Measurements from ENCODE around the gene DOCK9. TPM values are rescaled to one million over a fixed set of nuclear protein-coding genes. Genes with fewer than 3 reads are reported as not detected.
A peak's percentile ranks its signal among the peaks of the same experiment; 100 is the strongest.

The DOCK9 gene
- total RNA-seq, 4 donors from 2014 or later, result 79.1 to 197 (median 107) TPM

DNA sequence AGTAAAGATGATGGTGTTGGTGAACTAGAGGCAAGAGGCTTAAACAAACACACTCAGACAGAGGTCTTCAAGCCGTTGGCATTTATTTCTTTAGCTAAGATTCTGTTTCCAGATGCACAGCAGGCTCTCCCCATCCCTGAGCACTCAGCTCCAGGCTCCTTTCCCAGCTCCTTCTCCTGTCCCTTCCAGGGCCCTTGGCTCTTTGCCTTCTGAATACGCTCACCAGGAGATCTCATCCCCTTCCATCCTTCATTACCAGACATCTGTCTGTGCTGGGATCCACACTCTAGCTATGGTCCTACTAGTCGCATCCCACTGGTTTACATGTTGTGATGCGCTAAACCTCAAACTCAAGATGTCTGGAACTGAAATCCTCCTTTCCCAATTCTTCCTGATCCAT lies 25.3 kb upstream of the DOCK9 start:
- TF ChIP-seq, protein P1, sequence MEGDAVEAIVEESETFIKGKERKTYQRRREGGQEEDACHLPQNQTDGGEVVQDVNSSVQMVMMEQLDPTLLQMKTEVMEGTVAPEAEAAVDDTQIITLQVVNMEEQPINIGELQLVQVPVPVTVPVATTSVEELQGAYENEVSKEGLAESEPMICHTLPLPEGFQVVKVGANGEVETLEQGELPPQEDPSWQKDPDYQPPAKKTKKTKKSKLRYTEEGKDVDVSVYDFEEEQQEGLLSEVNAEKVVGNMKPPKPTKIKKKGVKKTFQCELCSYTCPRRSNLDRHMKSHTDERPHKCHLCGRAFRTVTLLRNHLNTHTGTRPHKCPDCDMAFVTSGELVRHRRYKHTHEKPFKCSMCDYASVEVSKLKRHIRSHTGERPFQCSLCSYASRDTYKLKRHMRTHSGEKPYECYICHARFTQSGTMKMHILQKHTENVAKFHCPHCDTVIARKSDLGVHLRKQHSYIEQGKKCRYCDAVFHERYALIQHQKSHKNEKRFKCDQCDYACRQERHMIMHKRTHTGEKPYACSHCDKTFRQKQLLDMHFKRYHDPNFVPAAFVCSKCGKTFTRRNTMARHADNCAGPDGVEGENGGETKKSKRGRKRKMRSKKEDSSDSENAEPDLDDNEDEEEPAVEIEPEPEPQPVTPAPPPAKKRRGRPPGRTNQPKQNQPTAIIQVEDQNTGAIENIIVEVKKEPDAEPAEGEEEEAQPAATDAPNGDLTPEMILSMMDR (IDR thresholded peaks at IDR 0.05), result no peak
- no peak for TF ChIP-seq POLR2A (IDR thresholded peaks at IDR 0.05)
- no peak overlapping the region for H3K4me3 ChIP-seq
- no peaks in the 10 kb centered on the region for H3K27me3 ChIP-seq
- H3K4me1 ChIP-seq, result peaks cover 0 to 6% of the 10 kb centered on the region in 2 donors
- no peaks in the 10 kb centered on the region for H3K36me3 ChIP-seq
- H3K9me3 ChIP-seq, result no peaks in the 10 kb centered on the region
- H3K27ac ChIP-seq, result no peak overlapping the region
- no peak for DNase-seq
- intact Hi-C loops (cut with DNase I; ENCODE audit: low total_unique reads), result no loop called here

DNA sequence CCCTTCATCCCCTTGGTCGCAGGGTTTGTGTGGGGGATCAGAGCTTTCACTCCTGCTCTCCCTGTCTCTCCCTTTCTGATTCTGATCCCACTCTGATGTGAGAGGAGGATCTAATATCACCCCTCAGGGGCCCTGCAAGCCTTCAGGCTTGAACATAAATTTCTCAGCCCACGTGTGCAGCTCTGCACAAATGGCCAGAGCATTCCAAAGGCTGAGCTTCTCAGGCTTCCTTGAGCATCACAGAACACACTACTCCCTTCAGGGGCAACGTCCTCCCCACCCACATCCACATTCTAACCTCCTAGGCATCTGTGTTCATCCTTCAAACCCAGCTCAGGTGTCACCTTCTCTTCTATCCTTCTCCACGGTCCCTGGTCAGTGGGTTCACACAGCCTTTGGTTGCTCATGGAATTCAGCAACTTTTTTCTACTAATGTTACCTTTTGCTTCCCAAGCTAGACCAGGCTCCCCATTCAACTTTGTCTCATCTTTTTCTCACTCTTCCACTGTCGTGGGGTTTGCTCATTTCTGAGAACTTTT lies 24.4 kb upstream of the DOCK9 start:
- H3K4me1 ChIP-seq, result peaks cover 0 to 6% of the 10 kb centered on the region in 2 donors
- intact Hi-C loops (cut with DNase I; ENCODE audit: low total_unique reads), result no loop called here
- no peak for DNase-seq
- TF ChIP-seq POLR2A (IDR thresholded peaks at IDR 0.05), result no peak
- TF ChIP-seq, protein P1 (IDR thresholded peaks at IDR 0.05), result no peak
- no peak overlapping the region for H3K4me3 ChIP-seq
- H3K27me3 ChIP-seq, result no peaks in the 10 kb centered on the region
- no peaks in the 10 kb centered on the region for H3K9me3 ChIP-seq
- no peaks in the 10 kb centered on the region for H3K36me3 ChIP-seq
- no peak overlapping the region for H3K27ac ChIP-seq

DNA sequence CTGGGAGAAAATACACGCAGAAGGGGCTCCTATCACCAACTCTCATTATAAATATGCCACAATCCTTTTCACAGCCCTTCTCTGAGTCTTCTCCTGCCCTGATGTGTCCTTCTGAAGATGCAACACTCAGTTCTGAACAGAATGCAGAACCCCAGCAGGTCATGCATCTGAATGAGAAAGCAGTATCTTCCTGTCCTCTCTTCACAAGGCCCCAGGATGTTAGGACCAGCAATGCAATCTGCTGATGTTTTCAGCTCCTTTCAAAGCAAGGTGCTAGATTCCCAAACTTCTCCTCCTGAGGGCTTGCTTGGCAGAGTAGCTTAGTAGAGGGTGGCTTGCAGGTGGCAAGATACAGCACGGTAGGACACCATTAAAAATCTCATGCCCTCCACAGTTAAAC lies 22.3 kb upstream of the DOCK9 start:
- TF ChIP-seq POLR2A (IDR thresholded peaks at IDR 0.05), result no peak
- TF ChIP-seq, protein P1 (IDR thresholded peaks at IDR 0.05), result no peak
- Histone ChIP-seq H3K36me3 (no peaks in the 10 kb centered on the region), H3K27me3 (no peaks in the 10 kb centered on the region), H3K4me1 (peaks cover 0 to 6% of the 10 kb centered on the region in 2 donors), H3K27ac (peak overlapping the region in 1 of 2 donors; percentile 53), H3K9me3 (no peaks in the 10 kb centered on the region), H3K4me3 (no peak overlapping the region)
- DNase-seq, result no peak
- intact Hi-C loops (cut with DNase I; ENCODE audit: low total_unique reads), result no loop called here

DNA sequence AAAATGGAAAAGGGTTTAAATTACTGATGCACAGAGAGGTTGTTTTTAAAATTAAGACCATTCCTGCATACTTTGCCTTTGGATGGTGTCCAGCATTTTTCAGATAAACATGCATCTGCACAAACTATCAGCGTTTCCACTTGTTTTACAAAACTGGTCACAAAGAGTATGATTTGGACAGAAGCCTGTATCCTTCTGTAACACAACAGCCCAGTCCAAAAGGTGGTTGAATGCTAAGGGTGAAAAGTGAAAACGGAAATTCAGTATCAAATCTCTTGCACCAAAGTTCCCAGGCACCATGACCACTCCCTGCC lies 21.7 kb upstream of the DOCK9 start:
- peaks cover 0 to 6% of the 10 kb centered on the region in 2 donors for H3K4me1 ChIP-seq
- no peaks in the 10 kb centered on the region for H3K36me3 ChIP-seq
- no peaks in the 10 kb centered on the region for H3K27me3 ChIP-seq
- no peak overlapping the region for H3K4me3 ChIP-seq
- no peak for DNase-seq
- intact Hi-C loops (cut with DNase I; ENCODE audit: low total_unique reads), result no loop called here
- H3K9me3 ChIP-seq, result no peaks in the 10 kb centered on the region
- peak overlapping the region; percentile 22 to 53 for H3K27ac ChIP-seq
- TF ChIP-seq, protein P1 (IDR thresholded peaks at IDR 0.05), result no peak
- no peak for TF ChIP-seq POLR2A (IDR thresholded peaks at IDR 0.05)

DNA sequence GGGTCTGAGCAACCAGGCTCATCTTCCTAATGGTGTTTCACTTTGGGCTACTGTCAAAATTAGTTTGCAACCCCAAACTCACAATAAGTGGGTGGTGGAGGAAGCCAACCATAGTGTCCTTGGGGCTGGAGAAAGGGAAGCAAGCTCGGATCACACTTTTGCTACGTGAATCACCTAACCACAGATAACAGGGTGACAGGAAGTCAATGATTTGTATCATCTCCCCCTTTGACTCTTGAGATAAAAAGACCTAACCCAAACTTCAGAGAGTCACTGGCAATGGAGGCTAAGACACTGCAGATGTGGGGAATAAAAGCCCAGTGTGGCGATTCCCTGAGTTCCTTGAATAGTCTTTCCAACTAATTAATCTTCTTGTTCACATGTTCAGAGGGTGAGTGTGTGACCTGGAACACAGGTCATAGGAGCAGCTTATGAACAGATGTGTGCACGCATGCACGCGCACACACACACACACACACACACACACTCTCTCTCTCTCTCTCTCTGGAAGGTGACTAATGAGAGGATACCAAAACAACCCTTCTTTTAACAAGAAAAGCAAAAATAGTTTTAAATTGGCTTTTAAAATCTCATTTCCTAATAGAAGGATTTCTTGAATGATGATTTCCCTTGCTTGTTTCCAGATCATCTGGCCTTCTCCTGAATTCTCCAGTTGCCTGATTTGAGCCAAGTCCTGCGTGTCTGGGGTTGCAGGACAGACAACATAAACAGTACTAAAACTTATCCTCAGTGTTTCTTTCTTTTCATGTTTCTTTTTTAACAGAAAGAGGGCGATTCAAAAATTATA lies 21.2 kb upstream of the DOCK9 start:
- no peaks in the 10 kb centered on the region for H3K27me3 ChIP-seq
- peak in 1 of 2 donors; percentile 29 for DNase-seq
- peaks cover 0 to 6% of the 10 kb centered on the region in 2 donors for H3K4me1 ChIP-seq
- H3K9me3 ChIP-seq, result no peaks in the 10 kb centered on the region
- peak overlapping the region; percentile 34 to 53 for H3K27ac ChIP-seq
- H3K4me3 ChIP-seq, result no peak overlapping the region
- intact Hi-C loops (cut with DNase I; ENCODE audit: low total_unique reads), result no loop called here
- no peaks in the 10 kb centered on the region for H3K36me3 ChIP-seq
- TF ChIP-seq, protein P1 (IDR thresholded peaks at IDR 0.05), result no peak
- TF ChIP-seq POLR2A (IDR thresholded peaks at IDR 0.05), result no peak

Data from uterus (tissue), 4 donors.